ENCODE measurements around the gene GALNT1. TPM values are rescaled to one million over a fixed set of nuclear protein-coding genes. Genes with fewer than 3 reads are reported as not detected.

GALNT1 gene
- total and polyA plus RNA-seq, 2 donors (not counting 1 experiment from before 2014, with no cell fraction given), result 7.5 to 51.3 TPM

DNA sequence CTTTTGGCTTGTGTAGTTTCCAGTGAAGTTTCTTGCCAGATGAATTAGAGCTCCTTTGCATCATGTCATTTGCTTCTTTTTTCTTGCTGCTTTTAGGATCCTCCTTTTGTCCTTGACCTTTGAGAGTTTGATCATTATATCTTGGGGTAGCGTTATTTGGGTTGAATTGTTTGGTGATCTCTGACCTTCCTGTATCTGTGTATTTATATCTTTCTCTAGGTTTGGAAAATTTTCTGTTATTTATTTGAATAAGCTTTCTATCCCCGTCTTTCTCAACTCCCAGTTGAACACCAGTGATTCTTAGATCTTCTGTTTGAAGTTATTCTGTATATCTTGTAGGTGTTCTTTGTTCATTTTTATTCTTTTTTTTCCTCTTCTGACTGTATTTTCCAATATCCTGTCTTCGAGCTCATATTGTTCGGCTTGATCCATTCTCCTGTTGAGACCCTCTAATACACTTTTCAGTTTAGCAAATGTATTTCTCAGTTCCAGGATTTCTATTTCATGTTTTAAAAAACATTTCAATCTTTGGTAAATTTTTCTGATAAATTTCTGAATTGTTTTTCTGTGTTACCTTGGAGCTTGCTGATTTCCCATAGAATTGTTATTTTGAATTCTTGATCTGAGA is 20.8 kb downstream of the GALNT1 start:
- Histone ChIP-seq H3K9me3 (ENCODE audit: control extremely low read depth in 1 of 3, control insufficient read depth in 2 of 3, insufficient read depth in 1 of 3, low read length in 2 of 3) (peaks cover 12 to 28% (median 18%) of the 10 kb centered on the region in 3 donors), H4K20me1 (ENCODE audit: control insufficient read depth, insufficient read depth, low read length, poor library complexity, severe bottlenecking) (peaks cover 9% of the 10 kb centered on the region), H3K36me3 (replicated peaks in 1 of 2; ENCODE audit: control extremely low read depth in 1 of 2, control insufficient read depth in 1 of 2, extremely low read depth in 1 of 2, insufficient read depth in 2 of 2, low read length in 1 of 2) (no peaks in the 10 kb centered on the region), H3K4me1 (ENCODE audit: control insufficient read depth in 2 of 2, insufficient read depth in 2 of 2, low read length in 2 of 2) (peaks cover 18 to 34% of the 10 kb centered on the region in 2 donors), H3K9ac (ENCODE audit: low read length) (no peak overlapping the region), H3K27me3 (replicated peaks in 1 of 4; ENCODE audit: control extremely low read depth in 1 of 4, control insufficient read depth in 3 of 4, insufficient read depth in 4 of 4, low read length in 3 of 4) (no peaks in the 10 kb centered on the region), H3K4me3 (ENCODE audit: control extremely low read depth in 1 of 5, extremely low read depth in 1 of 5, insufficient read depth in 1 of 5, low read depth in 2 of 5, low read length in 4 of 5) (no peak overlapping the region), H2AFZ (ENCODE audit: insufficient read depth, low read depth, low read length, poor library complexity, severe bottlenecking) (no peak overlapping the region), H3K27ac (ENCODE audit: low read length in 2 of 2) (no peak overlapping the region), H3K4me2 (replicated peaks; ENCODE audit: low read depth, low read length, poor library complexity, severe bottlenecking) (no peak overlapping the region), H3K79me2 (ENCODE audit: control insufficient read depth, insufficient read depth, low read length) (peaks cover 98% of the 10 kb centered on the region)
- intact Hi-C loops (cut with micrococcal nuclease), result no loop called here
- TF ChIP-seq, protein P1, sequence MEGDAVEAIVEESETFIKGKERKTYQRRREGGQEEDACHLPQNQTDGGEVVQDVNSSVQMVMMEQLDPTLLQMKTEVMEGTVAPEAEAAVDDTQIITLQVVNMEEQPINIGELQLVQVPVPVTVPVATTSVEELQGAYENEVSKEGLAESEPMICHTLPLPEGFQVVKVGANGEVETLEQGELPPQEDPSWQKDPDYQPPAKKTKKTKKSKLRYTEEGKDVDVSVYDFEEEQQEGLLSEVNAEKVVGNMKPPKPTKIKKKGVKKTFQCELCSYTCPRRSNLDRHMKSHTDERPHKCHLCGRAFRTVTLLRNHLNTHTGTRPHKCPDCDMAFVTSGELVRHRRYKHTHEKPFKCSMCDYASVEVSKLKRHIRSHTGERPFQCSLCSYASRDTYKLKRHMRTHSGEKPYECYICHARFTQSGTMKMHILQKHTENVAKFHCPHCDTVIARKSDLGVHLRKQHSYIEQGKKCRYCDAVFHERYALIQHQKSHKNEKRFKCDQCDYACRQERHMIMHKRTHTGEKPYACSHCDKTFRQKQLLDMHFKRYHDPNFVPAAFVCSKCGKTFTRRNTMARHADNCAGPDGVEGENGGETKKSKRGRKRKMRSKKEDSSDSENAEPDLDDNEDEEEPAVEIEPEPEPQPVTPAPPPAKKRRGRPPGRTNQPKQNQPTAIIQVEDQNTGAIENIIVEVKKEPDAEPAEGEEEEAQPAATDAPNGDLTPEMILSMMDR (IDR thresholded peaks at IDR 0.05), result no peak
- TF ChIP-seq EZH2 (IDR thresholded peaks at IDR 0.05; ENCODE audit: borderline replicate concordance, insufficient read depth, low read depth, low read length, poor library complexity, severe bottlenecking), result no peak
- Mint-ChIP-seq H3K4me3 (no peak overlapping the region), H3K27me3 (no peaks in the 10 kb centered on the region), H3K9me3 (ENCODE audit: insufficient read depth) (peaks cover 36% of the 10 kb centered on the region), H3K4me1 (peaks cover 45% of the 10 kb centered on the region), H3K27ac (no peak overlapping the region)
- DNase-seq, result no peak
- 100% methylated on average over 2 of the region's 4 CpGs for WGBS (ENCODE audit: insufficient coverage)
- ATAC-seq (ENCODE audit: low read depth), result no peak
- CTCF ChIA-PET, result no interaction called here
- POLR2A ChIA-PET, result no interaction called here

DNA sequence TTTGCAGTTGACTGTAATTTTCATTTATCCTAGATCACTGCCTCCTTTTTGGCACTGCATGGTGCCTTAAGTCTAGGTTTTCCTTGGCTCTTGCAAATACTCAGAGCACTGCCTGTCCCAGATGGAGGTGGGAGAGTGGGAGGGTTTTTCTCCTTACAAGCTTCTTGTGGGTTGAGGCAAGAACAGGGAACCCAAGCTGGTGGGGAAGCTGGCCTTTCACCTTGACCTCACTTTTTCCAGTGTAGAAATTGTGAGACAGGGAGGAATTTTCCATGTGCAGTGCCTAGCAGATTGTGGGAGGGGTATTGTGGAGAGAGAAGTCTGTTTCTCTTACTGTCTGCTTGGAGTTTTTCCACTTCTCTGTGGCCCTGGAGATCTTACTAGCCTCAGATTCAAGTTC is 21.5 kb downstream of the GALNT1 start:
- TF ChIP-seq EZH2 (IDR thresholded peaks at IDR 0.05; ENCODE audit: borderline replicate concordance, insufficient read depth, low read depth, low read length, poor library complexity, severe bottlenecking), result no peak
- TF ChIP-seq, protein P1 (IDR thresholded peaks at IDR 0.05), result no peak
- Mint-ChIP-seq H3K27me3 (no peaks in the 10 kb centered on the region), H3K4me1 (peaks cover 49% of the 10 kb centered on the region), H3K9me3 (ENCODE audit: insufficient read depth) (peaks cover 36% of the 10 kb centered on the region), H3K27ac (no peak overlapping the region), H3K4me3 (no peak overlapping the region)
- H2AFZ ChIP-seq (ENCODE audit: insufficient read depth, low read depth, low read length, poor library complexity, severe bottlenecking), result no peak overlapping the region
- no peak for ATAC-seq (ENCODE audit: low read depth)
- ChIA-PET POLR2A (no interaction called here), CTCF (no interaction called here)
- intact Hi-C loops (cut with micrococcal nuclease), result no loop called here
- H3K4me1 ChIP-seq (ENCODE audit: control insufficient read depth in 2 of 2, insufficient read depth in 2 of 2, low read length in 2 of 2), result peaks cover 18 to 35% of the 10 kb centered on the region in 2 donors
- H4K20me1 ChIP-seq (ENCODE audit: control insufficient read depth, insufficient read depth, low read length, poor library complexity, severe bottlenecking), result peaks cover 12% of the 10 kb centered on the region
- H3K9me3 ChIP-seq (ENCODE audit: control extremely low read depth in 1 of 3, control insufficient read depth in 2 of 3, insufficient read depth in 1 of 3, low read length in 2 of 3), result peaks cover 12 to 28% (median 18%) of the 10 kb centered on the region in 3 donors
- peaks cover 99% of the 10 kb centered on the region for H3K79me2 ChIP-seq (ENCODE audit: control insufficient read depth, insufficient read depth, low read length)
- H3K27me3 ChIP-seq (replicated peaks in 1 of 4; ENCODE audit: control extremely low read depth in 1 of 4, control insufficient read depth in 3 of 4, insufficient read depth in 4 of 4, low read length in 3 of 4), result no peaks in the 10 kb centered on the region
- no peak overlapping the region for H3K4me3 ChIP-seq (ENCODE audit: control extremely low read depth in 1 of 5, extremely low read depth in 1 of 5, insufficient read depth in 1 of 5, low read depth in 2 of 5, low read length in 4 of 5)
- no peaks in the 10 kb centered on the region for H3K36me3 ChIP-seq (replicated peaks in 1 of 2; ENCODE audit: control extremely low read depth in 1 of 2, control insufficient read depth in 1 of 2, extremely low read depth in 1 of 2, insufficient read depth in 2 of 2, low read length in 1 of 2)
- no peak overlapping the region for H3K27ac ChIP-seq (ENCODE audit: low read length in 2 of 2)
- DNase-seq, result no peak
- no peak overlapping the region for H3K4me2 ChIP-seq (replicated peaks; ENCODE audit: low read depth, low read length, poor library complexity, severe bottlenecking)
- no peak overlapping the region for H3K9ac ChIP-seq (ENCODE audit: low read length)
